ENCODE measurements around the gene BCAS4.

Gene BCAS4

DNA sequence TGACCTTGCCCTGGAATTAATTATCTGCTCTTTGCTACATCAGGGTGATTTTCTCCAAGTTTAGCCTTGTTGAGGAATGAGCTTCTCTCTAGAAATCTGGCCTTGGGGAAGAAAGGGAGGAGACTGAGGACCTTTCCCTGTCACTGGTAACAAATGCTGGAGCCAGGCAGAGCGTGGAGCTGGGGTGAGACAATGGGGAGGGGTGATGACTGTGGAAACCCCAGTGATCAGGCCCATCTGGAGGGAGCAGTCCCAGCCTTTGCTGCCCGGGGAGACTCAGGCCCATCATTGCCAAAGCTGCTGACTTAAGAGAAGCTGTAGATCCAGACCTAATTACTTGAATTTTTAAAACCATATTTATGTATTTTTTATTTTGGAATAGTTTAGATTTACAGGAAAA, 31.3 kb downstream of the BCAS4 start:
- no peak for FAIRE-seq

DNA sequence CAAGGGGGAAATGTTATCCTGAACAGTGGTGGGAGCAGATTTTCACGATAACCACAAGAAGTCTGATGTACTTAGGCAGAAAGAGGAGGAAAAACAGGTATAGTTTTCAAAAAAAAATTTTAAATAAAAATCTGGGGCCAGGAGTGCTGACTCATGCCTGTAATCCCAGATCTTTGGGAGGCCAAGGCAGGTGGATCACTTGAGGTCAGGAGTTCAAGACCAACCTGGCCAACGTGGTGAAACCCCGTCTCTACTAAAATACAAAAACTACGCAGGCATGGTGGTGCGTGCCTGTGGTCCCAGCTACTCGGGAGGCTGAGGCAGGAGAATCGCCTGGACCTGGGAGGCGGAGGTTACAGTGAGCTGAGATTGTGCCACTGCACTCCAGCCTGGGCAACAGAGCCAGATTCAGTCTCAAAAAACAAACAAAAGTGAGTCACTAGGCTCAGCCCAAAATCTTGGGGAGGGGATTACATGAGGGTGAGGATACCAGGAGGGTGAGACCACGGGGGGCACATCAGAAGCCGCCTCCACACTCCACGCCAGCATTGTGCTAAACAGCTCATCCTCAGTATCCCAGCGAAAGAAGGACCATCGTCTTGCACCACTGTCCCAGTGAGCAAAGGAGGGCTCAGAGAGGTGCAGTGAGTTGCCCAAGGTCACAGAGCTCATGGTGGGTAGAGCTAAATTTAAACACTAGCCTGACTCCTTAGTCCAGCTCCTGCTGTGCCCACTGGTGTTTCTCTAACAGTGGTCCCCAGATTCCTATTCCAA, 33.7 kb downstream of the BCAS4 start:
- no peak for FAIRE-seq

DNA sequence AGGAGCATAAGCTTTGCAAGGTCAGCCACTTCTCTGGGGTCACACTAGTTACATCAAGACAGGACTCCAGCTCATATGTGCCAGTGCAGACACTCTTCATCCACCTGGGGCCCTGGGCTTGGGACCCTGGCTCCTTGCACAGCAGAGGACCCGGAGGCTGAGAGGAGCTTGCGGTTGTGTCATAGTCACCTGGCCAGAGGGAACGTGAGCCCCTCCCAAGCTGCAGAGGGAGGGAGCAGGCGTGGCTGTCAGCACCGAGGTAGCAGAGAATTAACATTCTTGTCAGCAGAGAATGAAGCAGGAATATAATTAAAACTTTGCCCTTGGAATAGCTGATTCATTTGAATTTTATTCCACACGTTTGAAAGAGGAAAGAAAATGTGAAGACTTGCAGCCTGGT, 36.8 kb downstream of the BCAS4 start:
- FAIRE-seq = no peak

DNA sequence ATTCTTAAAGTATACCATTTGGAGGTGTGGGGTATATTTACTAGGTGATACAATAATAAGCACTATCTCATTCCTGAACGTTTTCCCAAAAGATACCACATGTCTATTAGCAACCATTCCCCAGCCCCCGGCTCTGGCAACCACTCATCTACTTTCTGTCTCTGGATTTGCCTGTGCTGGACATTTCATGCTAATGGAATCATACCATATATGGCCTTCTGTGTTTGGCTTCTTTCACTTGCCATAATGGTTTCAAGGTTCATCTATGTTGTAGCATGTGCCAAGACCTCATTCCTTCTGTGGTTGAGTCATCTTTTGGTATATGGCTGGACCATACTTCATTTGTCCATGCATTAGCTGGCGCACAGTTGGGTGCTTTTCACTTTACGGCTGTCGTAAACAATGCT, 39.7 kb downstream of the BCAS4 start:
- FAIRE-seq = no peak

DNA sequence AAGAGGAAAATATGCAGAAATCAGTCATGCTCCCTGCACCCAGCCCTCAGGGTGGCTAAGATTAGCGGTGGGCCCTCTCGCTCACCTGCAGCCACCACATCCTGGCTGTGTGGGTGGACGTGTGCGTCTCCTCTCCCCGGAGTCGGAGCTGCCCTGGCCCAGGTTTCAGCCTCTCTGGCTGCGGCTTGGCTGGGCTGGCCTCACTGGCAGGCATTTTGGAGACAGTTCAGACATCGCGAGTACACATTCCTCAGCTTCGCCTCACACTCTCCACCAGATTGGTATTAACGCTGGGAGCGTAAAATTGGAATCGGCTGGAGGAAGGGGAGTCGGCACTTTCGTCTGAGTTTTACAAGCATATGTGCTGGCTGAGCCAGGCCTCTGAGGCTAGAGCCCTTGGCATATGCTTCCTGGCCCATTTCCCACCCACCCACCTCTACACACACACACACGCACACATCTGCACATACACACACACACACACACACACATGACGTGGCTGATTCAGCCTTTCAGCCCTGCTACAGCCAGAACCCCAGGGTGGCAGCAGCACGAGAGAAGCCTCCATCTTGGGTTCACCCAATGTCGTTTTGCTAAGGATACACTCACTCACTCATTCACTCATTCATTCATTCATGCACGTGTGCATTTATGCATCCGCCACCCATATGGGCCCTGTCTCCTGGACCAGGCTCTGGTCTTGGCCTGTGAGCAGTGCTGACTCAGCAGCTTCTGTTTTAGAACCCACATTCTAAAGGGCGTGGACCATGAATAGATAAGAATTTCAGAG, 42.9 kb downstream of the BCAS4 start:
- no peak for FAIRE-seq

DNA sequence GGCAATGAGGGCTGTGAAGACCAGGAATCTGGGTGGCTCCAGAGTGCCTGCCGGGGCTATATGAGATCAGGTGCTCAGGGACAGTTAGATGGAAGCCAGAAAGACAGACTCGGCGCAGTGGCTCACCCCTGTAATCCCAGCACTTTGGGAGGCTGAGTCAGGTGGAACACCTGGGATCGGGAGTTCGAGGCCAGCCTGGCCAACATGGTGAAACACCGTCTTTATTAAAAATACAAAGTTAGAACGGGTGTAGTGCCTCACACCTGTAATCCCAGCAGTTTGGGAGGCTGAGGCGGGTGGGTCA, 43.4 kb downstream of the BCAS4 start:
- no peak for FAIRE-seq

DNA sequence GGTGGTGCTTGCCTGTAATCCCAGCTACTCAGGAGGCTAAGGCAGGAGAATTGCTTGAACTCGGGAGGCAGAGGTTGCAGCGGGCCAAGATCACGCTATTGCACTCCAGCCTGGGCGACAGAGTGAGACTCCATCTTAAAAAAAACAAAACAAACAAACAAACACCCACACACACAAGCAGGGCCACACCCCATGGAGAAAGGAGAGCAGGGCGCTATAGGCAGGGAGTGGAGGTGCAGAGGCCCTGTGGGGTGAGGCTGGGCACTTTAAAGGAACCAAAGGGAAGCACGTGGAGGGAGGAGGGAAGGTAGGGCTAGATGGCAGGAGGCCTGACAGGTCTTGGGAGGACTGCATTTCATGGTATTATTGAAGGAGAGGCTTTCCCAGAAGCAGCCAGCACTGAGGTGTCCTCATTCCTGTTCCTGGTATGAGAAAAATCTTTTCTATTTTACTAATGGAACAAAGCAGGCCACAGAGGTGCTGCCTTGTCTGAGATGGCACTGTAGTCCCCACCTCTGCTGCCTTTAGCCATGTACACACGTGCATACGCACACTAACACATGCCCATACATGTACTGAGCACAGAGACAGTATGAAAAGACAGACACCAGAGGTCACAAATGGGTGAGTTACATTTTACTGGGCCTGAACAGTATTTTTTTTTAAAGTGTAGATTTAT, 44.0 kb downstream of the BCAS4 start:
- no peak for FAIRE-seq

DNA sequence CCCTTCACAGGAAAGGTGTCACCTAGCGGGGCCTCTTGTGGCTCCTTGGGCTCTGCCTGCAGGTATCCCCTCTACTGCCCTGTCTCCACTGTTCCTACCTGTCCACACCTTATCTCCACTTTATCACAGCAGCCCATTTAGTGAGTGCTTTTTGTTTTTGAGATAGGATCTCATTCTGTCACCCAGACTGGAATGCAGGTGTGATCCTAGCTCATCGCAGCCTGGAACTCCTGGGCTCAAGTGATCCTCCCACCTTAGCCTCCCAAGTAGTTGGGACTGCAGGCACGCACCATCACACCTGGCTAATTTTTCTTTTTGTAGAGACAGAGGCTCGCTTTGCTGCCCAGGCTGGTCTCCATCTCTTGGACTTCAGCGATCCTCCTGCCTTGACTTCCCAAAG, 48.0 kb downstream of the BCAS4 start:
- no peak for FAIRE-seq

DNA sequence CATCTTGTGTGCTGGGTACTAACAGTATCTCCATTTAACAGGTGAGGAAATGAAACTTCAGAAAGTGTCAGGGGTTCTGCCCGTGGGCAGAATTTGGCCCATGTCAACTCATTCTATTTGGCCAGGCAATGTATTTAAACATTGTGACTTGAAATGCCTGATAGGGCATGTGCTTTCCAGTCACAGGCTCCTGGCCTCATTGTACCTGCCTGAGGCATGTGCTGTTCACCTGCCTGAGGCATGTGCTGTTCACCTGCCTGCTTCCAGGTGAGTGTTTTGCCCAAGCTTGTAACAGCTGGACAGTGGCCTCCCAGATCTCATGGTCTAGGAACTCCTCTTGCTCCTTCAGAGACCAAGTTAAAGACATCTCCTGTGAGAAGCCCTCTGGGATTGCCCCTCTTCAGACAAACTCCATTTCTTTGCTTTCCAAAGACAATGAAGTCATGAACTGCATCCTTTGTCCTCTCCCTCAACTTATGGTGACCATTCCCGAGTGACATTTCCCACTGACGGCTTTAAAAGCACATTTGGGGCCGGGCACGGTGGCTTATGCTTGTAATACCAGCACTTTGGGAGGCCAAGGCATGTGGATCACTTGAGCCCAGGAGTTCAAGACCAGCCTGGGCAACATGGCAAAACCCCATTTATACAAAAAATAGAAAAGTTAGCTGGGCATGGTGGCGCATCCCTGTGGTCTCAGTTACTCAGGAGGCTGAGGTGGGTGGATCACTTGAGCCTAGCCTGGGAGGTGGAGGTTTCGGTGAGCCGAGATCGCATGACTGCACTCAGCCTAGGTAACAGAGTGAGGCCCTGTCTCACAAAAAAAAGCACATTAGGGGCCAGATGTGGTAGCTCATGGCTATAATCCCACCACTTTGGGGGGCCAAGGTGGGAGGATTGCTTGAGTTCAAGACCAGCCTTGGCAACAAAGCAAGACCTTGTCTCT, 48.7 kb downstream of the BCAS4 start:
- no peak for FAIRE-seq

DNA sequence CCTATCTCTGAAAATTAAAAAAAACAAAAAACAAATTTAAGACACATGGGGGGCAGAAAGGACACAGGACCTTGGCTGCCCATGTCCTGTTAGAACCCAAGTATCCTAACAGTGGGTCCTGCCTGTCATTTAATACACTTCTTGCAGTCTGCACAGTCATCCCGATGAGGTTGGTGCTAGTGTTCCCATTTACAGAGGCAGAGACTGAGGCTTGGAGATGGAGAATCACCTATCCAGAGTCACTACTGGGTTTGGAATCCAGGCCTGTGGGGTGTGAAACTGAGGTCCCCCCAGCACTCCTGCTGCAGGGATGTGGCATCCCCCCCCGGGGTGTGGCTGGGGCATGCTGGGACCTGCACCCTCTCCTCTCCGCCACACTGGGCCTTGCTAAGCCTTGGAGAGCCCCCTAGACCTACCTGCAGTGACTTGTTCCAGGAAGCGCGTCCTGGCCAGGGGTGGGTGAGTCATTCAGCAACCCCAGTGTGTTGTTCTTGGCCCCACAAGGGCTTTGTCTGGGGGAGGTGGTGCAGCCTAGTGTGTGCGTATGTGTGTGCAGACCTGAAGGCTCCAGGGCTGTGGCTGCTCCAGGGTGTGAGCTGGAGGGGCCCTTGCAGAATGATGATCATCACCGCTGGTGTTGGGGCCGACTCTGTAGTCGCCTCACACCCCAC, 49.7 kb downstream of the BCAS4 start:
- FAIRE-seq = no peak

DNA sequence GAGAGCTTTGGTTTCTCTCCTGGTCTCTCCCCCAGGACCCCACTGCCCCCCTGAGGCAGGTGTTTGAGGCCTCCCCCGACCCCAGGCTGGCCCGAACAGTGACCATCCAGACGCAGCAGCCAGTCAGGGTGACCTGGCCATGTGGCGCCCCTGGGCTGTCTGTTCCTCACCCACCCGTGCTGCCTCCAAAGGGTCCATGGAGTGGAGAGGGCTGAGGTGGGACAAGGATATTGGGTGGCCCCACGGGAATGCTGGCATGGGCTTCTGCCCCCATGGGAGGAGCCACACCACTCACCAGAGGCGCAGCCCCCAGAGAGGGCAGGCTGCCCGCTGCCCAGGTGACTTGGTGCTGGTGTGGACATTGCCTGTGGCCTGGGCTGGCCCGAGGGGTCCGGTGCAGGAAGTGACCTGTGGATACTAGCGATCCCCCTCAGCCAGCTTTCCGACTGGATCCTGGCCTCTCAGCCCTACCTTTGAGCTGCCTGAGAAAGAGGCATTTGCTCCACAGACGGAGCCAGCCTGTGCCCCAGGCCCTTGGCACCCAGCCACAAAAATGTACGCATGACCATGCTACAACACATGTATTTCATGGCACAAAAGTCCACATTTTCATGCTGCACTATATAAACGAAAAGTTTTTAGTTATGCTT, 50.8 kb downstream of the BCAS4 start:
- no peak for FAIRE-seq

DNA sequence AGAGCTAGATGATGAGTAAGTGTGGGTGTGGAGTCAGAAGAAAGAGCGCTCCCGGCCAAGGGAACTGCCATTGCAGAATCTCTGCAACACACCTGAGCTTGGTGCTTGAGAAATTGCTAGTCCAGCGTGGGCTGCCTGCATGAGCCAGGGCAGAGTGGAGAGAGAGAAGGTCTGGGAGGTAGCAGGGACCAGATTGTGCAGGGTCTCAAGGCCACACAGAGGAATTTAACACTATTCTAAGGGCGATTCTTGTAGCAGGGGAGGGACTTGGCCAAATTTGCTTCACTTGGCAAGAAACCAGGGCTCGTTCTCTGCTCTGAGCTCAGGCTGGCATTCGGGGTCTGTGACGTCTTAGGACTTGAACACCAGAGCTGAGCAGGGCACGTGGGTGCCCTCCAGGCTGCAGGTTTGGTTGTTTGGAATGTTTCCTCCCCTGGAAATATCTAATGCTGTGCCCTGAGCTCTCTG, 53.5 kb downstream of the BCAS4 start:
- no peak for FAIRE-seq

DNA sequence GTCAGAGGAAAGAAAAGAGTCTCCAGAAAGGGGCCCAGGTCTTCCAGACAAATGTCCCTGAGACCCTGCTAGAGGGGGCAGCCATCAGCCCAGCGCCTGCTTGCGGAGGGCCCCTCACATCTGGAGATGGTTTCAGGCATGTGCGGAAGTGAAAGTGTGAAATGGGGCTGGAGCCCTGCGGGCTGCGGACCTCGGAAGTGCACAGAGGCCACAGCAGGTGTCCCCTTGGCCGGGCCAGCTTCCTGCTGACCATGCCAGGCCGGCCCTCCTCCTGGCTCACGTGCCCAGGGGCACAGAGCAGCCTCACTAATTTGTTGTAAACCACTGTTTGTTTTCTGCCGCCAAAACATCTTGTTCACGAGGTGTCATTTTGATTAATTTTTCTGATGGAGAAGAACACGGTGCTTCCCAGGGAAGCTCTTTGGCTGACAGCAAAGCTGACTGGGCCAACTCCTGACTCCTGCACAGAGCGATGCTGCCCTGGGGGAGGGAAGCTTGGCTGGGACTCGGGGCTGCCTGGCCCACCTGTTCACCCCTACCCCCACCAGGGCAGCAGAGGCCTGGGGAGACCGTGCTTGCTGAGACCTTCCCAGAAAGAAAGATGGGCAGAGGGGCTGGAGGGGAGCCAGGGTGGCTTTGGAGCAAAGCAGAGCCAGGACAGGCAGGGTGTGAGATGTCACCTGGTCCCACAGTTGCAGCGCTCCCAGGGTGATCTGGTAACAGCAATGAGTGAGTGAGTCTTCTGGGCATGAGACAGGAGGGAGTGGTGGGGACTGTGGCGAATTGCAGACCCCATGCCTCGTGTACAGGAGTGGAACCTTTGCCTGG, 54.2 kb downstream of the BCAS4 start:
- no peak for FAIRE-seq

DNA sequence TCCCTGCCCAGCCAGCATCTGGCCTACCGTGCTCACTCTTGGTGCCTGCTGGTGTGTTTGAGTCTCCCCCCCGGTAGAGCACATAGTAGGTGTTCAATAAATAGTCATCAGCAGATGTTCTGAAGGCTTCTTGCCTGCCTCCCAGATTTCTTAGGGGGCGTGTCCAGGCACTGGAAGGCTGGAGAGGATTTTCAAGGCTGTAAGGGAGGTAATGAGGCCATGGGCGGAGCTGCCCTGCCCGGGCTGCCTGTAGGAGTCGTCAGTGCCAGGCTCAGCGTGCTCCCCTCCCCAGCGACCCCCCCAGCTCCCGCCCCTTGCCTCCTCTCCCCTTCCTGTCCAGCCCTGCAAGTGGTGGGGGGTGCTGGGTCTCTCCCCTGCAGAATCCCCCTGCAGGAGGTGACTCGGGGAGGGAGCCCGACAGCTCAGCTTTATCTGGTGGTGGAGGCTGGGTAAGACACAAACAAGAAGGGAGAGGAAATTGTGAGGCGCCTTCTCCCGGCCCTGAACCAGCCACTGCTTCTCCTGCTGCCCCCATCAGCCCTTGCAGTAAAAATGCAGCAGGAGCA, 55.9 kb downstream of the BCAS4 start:
- FAIRE-seq = no peak

DNA sequence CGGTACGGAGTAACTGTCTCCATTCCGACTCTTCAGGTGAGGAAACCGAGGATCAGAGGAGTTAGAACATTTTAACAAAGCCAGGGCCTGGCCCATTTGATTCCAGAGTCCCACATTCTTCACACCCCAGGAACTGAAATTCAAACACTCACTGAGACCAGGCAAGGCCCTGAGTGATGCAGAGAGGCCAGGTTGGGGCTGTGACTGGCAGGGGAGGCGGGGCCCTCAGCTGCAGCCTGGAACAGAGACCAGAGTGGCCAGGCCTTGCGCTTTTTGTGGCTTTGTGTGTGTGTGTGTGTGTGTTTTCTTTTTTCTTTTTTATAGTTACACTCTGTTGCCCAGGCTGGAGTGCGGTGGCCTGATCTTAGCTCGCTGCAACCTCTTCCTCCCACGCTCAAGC, 57.2 kb downstream of the BCAS4 start:
- no peak for FAIRE-seq

DNA sequence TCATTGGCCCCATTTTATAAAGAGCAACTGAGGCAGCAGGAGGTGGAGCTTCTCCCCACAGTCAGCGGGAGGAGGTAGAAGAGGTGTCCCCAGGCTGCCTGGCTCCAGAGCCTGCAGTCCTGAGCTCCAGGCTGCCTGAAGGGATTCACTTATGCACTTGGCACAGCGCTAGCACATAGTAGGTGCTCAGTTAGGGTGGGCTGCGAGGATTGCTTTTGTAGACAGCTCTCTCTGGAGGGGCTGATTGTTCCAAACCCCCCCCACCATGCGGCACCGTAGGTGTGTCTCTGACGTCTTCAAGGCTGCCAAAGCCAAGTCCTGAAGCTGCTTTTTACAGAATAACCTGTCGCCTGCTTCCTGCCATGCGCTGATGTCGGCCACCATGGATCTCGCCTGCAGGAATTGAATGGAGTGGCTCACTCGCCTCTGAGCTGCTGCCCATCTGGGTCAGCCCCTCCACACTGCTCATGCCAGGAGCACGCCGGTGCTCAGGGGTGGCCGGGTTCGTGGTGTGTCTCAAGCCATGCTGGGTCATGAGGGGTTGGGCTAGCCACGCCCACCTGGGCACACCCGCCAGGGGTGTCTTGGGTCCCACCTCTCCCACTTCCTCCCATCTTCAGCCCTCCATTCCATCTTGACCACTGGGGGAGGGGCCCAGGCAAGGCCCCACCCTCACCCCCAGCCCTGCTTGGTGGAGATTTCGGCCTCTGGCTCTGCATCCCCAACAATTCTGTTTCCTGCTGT, 59.8 kb downstream of the BCAS4 start:
- no peak for FAIRE-seq

DNA sequence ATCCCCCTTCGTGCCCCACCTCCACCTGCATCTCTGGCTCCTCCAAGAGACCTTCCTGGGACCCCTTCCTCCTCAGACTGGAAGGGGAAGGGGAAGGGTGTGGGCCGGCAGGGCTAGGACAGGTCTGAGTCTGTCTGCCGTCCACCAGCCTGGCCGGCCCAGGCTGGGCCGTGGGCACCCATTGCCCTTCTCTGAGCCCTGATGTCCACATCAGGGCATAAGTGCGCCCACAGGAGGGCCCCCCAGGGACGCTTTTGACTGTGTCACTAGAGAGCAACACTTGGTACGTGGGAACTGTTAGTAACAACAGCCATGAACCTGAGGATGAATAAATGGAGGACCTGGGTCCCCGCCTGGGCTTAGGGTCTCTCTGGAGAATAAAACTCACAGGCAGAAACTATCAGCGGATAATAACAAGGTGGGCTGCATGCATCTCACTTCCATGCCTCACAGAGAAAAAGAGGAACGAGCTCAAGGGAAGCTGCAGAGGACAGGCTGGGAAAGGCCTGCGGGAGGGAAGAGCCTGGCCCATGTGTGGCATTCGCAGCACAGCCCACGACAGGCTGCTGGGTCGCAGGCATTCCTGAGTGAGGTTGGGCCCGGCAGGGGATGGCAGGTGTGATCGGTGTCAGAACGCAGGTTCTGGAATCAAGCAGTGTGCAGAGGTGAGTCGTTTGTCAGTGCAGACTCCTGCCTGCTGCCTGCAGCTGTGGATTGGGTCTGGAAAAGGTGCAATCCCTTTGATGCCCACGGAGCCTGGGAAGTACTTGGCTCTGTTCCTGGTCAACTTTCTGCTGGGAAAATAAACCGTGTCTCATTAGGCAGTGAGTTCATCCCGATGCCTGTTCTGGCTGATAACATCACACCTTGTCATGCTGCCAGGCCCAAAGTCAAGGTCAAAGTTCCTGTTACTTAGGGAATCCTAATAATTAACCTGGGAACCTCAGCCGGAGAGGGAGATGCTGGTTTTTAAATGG, 60.9 kb downstream of the BCAS4 start:
- FAIRE-seq = no peak

DNA sequence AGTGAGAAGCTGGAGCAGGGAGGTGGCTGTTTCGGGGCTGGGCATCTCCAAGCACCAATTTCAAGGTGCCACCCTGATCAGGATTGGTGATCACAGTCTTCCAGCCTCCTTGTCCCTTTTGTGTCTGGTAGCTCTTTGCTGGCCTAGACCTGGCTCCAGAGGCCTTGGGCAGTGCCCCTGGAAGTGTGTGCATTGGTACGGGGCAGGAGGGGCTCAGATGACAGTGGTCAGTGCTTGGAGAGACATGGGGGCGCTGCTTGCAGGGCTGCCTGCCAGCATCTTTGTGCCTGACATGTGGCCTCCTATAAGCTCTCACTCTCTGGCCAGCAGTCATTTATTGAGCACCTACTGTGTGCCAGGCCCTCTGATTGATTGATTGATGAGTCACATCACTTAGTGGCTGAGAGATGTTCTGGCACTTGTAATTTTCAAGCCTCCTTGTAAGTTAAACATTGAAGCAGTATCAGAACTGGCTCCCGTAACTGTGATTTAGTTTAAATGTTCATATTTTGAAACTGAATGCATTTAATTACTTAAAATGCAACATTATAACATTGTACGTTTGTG, 61.7 kb downstream of the BCAS4 start:
- FAIRE-seq = no peak

All from G401.6 (cell line).